ENCODE measurements around the gene VPS41. TPM values are rescaled to one million over a fixed set of nuclear protein-coding genes. Genes with fewer than 3 reads are reported as not detected.

Gene VPS41
- total RNA-seq, 1 donor from 2014 or later, result 95.5 TPM

GRCh38 chr7:38704041-38704547 is 204.9 kb downstream of the VPS41 start:
- DNase-seq (ENCODE audit: extremely low spot score, unreplicated experiment), result no peak
- Mint-ChIP-seq H3K4me1 (ENCODE audit: unreplicated experiment) (no peaks in the 10 kb centered on the region), H3K27me3 (no peaks in the 10 kb centered on the region), H3K4me3 (no peak overlapping the region), H3K36me3 (no peaks in the 10 kb centered on the region), H3K27ac (no peak overlapping the region), H3K9me3 (no peaks in the 10 kb centered on the region)
- TF ChIP-seq, protein P1, sequence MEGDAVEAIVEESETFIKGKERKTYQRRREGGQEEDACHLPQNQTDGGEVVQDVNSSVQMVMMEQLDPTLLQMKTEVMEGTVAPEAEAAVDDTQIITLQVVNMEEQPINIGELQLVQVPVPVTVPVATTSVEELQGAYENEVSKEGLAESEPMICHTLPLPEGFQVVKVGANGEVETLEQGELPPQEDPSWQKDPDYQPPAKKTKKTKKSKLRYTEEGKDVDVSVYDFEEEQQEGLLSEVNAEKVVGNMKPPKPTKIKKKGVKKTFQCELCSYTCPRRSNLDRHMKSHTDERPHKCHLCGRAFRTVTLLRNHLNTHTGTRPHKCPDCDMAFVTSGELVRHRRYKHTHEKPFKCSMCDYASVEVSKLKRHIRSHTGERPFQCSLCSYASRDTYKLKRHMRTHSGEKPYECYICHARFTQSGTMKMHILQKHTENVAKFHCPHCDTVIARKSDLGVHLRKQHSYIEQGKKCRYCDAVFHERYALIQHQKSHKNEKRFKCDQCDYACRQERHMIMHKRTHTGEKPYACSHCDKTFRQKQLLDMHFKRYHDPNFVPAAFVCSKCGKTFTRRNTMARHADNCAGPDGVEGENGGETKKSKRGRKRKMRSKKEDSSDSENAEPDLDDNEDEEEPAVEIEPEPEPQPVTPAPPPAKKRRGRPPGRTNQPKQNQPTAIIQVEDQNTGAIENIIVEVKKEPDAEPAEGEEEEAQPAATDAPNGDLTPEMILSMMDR (conservative IDR thresholded peaks at IDR 0.05), result no peak

DNA sequence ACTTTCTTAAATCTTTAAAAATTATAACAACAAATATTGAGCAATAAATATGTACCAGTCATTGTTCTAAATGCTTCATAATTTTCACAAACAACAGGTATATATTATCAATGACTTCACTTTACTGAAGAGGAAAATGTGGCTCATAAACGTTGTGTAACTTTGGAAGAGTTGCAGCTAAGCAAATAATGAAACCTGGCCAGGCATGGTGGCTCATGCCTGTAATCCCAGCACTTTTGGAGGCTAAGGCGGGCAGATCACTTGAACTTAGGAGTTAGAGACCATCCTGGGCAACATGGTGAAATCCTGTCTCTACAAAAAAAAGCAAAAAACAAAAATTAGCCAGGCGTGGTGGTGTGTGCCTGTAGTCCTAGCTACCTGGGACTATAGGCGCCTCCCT is 205.9 kb downstream of the VPS41 start:
- no peak for DNase-seq (ENCODE audit: extremely low spot score, unreplicated experiment)
- H3K4me3 Mint-ChIP-seq, result no peak overlapping the region
- no peaks in the 10 kb centered on the region for H3K36me3 Mint-ChIP-seq
- H3K27me3 Mint-ChIP-seq, result no peaks in the 10 kb centered on the region
- no peak overlapping the region for H3K27ac Mint-ChIP-seq
- TF ChIP-seq, protein P1 (conservative IDR thresholded peaks at IDR 0.05), result no peak
- no peaks in the 10 kb centered on the region for H3K4me1 Mint-ChIP-seq (ENCODE audit: unreplicated experiment)
- no peaks in the 10 kb centered on the region for H3K9me3 Mint-ChIP-seq

GRCh38 chr7:38702002-38702535 is 206.9 kb downstream of the VPS41 start:
- Mint-ChIP-seq H3K4me1 (ENCODE audit: unreplicated experiment) (no peaks in the 10 kb centered on the region), H3K27ac (no peak overlapping the region), H3K4me3 (no peak overlapping the region), H3K36me3 (no peaks in the 10 kb centered on the region), H3K27me3 (no peaks in the 10 kb centered on the region), H3K9me3 (no peaks in the 10 kb centered on the region)
- no peak for DNase-seq (ENCODE audit: extremely low spot score, unreplicated experiment)
- TF ChIP-seq, protein P1 (conservative IDR thresholded peaks at IDR 0.05), result no peak

GRCh38 chr7:38700116-38700515 is 208.9 kb downstream of the VPS41 start:
- TF ChIP-seq, protein P1 (conservative IDR thresholded peaks at IDR 0.05), result no peak
- DNase-seq (ENCODE audit: extremely low spot score, unreplicated experiment), result no peak
- Mint-ChIP-seq H3K4me3 (no peak overlapping the region), H3K27me3 (no peaks in the 10 kb centered on the region), H3K27ac (no peak overlapping the region), H3K36me3 (no peaks in the 10 kb centered on the region), H3K4me1 (ENCODE audit: unreplicated experiment) (no peaks in the 10 kb centered on the region), H3K9me3 (no peaks in the 10 kb centered on the region)

DNA sequence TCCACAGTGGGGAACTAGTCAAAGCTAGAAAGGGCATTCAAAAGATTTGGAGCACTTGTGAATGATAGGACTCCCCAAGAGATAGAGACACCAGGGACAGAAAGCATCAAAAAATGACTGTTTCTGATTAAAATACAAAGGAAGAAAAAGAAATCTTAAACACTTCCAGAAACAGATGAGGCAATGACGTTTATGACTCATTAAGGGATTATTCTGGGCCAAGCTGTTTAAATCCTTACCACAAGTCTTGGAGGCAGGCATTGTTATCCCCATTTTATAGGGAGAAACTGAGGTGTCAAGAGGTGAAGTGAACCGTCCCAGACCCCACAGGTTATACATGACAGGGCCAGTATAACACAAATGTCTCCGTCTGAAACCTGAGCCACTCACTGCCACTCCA is 209.5 kb downstream of the VPS41 start:
- TF ChIP-seq, protein P1 (conservative IDR thresholded peaks at IDR 0.05), result no peak
- no peaks in the 10 kb centered on the region for H3K27me3 Mint-ChIP-seq
- H3K9me3 Mint-ChIP-seq, result no peaks in the 10 kb centered on the region
- H3K4me1 Mint-ChIP-seq (ENCODE audit: unreplicated experiment), result no peaks in the 10 kb centered on the region
- DNase-seq (ENCODE audit: extremely low spot score, unreplicated experiment), result no peak
- H3K4me3 Mint-ChIP-seq, result no peak overlapping the region
- no peak overlapping the region for H3K27ac Mint-ChIP-seq
- no peaks in the 10 kb centered on the region for H3K36me3 Mint-ChIP-seq

DNA sequence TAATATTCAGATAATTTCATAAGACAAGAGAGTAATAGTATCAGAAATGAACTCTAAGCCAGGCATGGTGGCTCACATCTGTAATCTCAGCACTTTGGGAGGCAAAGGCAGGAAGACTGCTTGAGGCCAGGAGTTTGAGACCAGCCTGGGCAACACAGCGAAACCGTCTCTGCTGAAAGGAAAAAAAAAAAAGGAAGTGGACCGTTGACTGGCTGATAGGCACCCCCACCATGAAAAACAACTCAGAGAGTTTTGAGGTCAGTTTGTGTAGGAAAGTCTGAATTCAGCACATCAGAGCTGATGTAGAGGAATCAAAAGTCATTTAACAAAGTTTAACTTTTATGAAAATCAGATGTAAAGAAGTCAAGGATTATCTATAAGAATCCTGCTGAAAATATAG is 214.7 kb downstream of the VPS41 start:
- H3K27ac Mint-ChIP-seq, result no peak overlapping the region
- H3K4me3 Mint-ChIP-seq, result no peak overlapping the region
- peaks cover 5% of the 10 kb centered on the region for H3K9me3 Mint-ChIP-seq
- no peaks in the 10 kb centered on the region for H3K27me3 Mint-ChIP-seq
- no peaks in the 10 kb centered on the region for H3K4me1 Mint-ChIP-seq (ENCODE audit: unreplicated experiment)
- no peak for DNase-seq (ENCODE audit: extremely low spot score, unreplicated experiment)
- H3K36me3 Mint-ChIP-seq, result no peaks in the 10 kb centered on the region
- TF ChIP-seq, protein P1 (conservative IDR thresholded peaks at IDR 0.05), result no peak

Data from type B pancreatic cell (in vitro differentiated cells).